ENCODE results near the gene TRAF2.
"Not testable (repeated sequence)": the region's sequence is repeated elsewhere in the genome, so short reads cannot be mapped to it uniquely, and the experiment has no call there.

TRAF2 gene

GRCh38 chr9:136880651-136881050 lies 5.7 kb upstream of the TRAF2 start:
- no peaks in the 10 kb centered on the region for H3K36me3 ChIP-seq (ENCODE audit: insufficient read depth, low read length)
- no peak overlapping the region for H3K27ac ChIP-seq (ENCODE audit: low read depth, low read length)
- H3K4me3 ChIP-seq (ENCODE audit: low read length) = no peak overlapping the region
- no peaks in the 10 kb centered on the region for H3K27me3 ChIP-seq (ENCODE audit: insufficient read depth, low read length)
- no peak overlapping the region for H3K9ac ChIP-seq (ENCODE audit: low read depth, low read length)
- 85% methylated on average over 11 of the region's 11 CpGs for WGBS
- H3K4me1 ChIP-seq (ENCODE audit: insufficient read depth, low read length) = no peaks in the 10 kb centered on the region
- no peaks in the 10 kb centered on the region for H3K9me3 ChIP-seq (ENCODE audit: insufficient read depth, low read depth, low read length)

- no peaks in the 10 kb centered on the region for H3K27me3 ChIP-seq (ENCODE audit: insufficient read depth, low read length)
- no peaks in the 10 kb centered on the region for H3K4me1 ChIP-seq (ENCODE audit: insufficient read depth, low read length)
- H3K36me3 ChIP-seq (ENCODE audit: insufficient read depth, low read length) = no peaks in the 10 kb centered on the region
- no peak overlapping the region for H3K27ac ChIP-seq (ENCODE audit: low read depth, low read length)
- H3K4me3 ChIP-seq (ENCODE audit: low read length) = no peak overlapping the region
- 34% methylated on average over 9 of the region's 9 CpGs for WGBS
- H3K9ac ChIP-seq (ENCODE audit: low read depth, low read length) = no peak overlapping the region
- H3K9me3 ChIP-seq (ENCODE audit: insufficient read depth, low read depth, low read length) = no peaks in the 10 kb centered on the region
Measured at GRCh38 chr9:136881691-136882108, 4.6 kb upstream of the TRAF2 start.

- H3K9me3 ChIP-seq (ENCODE audit: insufficient read depth, low read depth, low read length) = no peaks in the 10 kb centered on the region
- no peaks in the 10 kb centered on the region for H3K27me3 ChIP-seq (ENCODE audit: insufficient read depth, low read length)
- H3K27ac ChIP-seq (ENCODE audit: low read depth, low read length) = no peak overlapping the region
- H3K4me3 ChIP-seq (ENCODE audit: low read length) = no peak overlapping the region
- 63% methylated on average over 19 of the region's 19 CpGs for WGBS
- H3K36me3 ChIP-seq (ENCODE audit: insufficient read depth, low read length) = no peaks in the 10 kb centered on the region
- H3K9ac ChIP-seq (ENCODE audit: low read depth, low read length) = no peak overlapping the region
- peaks cover 3% of the 10 kb centered on the region; the same call in 1 of the 2 replicates for H3K4me1 ChIP-seq (ENCODE audit: insufficient read depth, low read length)
Measured at GRCh38 chr9:136882109-136882946, 4.0 kb upstream of the TRAF2 start.

- H3K9ac ChIP-seq (ENCODE audit: low read depth, low read length); H3K27ac ChIP-seq (ENCODE audit: low read depth, low read length); H3K9me3 ChIP-seq (ENCODE audit: insufficient read depth, low read depth, low read length); H3K27me3 ChIP-seq (ENCODE audit: insufficient read depth, low read length); H3K4me1 ChIP-seq (ENCODE audit: insufficient read depth, low read length); H3K36me3 ChIP-seq (ENCODE audit: insufficient read depth, low read length); H3K4me3 ChIP-seq (ENCODE audit: low read length): not testable (repeated sequence)
- 91% methylated on average over 9 of the region's 9 CpGs for WGBS
Measured at GRCh38 chr9:136882947-136883283, 3.4 kb upstream of the TRAF2 start.

GRCh38 chr9:136883670-136884069 lies 2.6 kb upstream of the TRAF2 start:
- H3K36me3 ChIP-seq (ENCODE audit: insufficient read depth, low read length); H3K9me3 ChIP-seq (ENCODE audit: insufficient read depth, low read depth, low read length); H3K9ac ChIP-seq (ENCODE audit: low read depth, low read length); H3K4me3 ChIP-seq (ENCODE audit: low read length); H3K27ac ChIP-seq (ENCODE audit: low read depth, low read length); H3K4me1 ChIP-seq (ENCODE audit: insufficient read depth, low read length); H3K27me3 ChIP-seq (ENCODE audit: insufficient read depth, low read length): not testable (repeated sequence)
- WGBS = 95% methylated on average over 10 of the region's 10 CpGs

- no peaks in the 10 kb centered on the region for H3K9me3 ChIP-seq (ENCODE audit: insufficient read depth, low read depth, low read length)
- 4% methylated on average over 76 of the region's 76 CpGs for WGBS
- H3K27me3 ChIP-seq (ENCODE audit: insufficient read depth, low read length) = no peaks in the 10 kb centered on the region
- peaks cover 14% of the 10 kb centered on the region for H3K36me3 ChIP-seq (ENCODE audit: insufficient read depth, low read length)
- peak overlapping the region; percentile 49 for H3K27ac ChIP-seq (ENCODE audit: low read depth, low read length)
- H3K4me1 ChIP-seq (ENCODE audit: insufficient read depth, low read length) = peaks cover 7% of the 10 kb centered on the region; the same call in 1 of the 2 replicates
- peak overlapping the region; percentile 89 for H3K9ac ChIP-seq (ENCODE audit: low read depth, low read length)
- peak overlapping the region; percentile 89 for H3K4me3 ChIP-seq (ENCODE audit: low read length)
Measured at GRCh38 chr9:136886610-136887597, 588 bp downstream of the TRAF2 start.

- WGBS = 96% methylated on average over 8 of the region's 8 CpGs
Measured at GRCh38 chr9:136888454-136888853, 2.1 kb downstream of the TRAF2 start.

GRCh38 chr9:136889858-136890257 lies 3.5 kb downstream of the TRAF2 start:
- Histone ChIP-seq H3K27ac (ENCODE audit: low read depth, low read length) (no peak overlapping the region), H3K4me1 (ENCODE audit: insufficient read depth, low read length) (peaks cover 7% of the 10 kb centered on the region; the same call in 1 of the 2 replicates), H3K27me3 (ENCODE audit: insufficient read depth, low read length) (no peaks in the 10 kb centered on the region), H3K36me3 (ENCODE audit: insufficient read depth, low read length) (peaks cover 20% of the 10 kb centered on the region), H3K4me3 (ENCODE audit: low read length) (no peak overlapping the region), H3K9me3 (ENCODE audit: insufficient read depth, low read depth, low read length) (no peaks in the 10 kb centered on the region), H3K9ac (ENCODE audit: low read depth, low read length) (no peak overlapping the region)
- 95% methylated on average over 42 of the region's 42 CpGs for WGBS

More at GRCh38 chr9:136888454-136888853, 2.1 kb downstream of the TRAF2 start:
- Histone ChIP-seq H3K27me3 (ENCODE audit: insufficient read depth, low read length) (no peaks in the 10 kb centered on the region), H3K27ac (ENCODE audit: low read depth, low read length) (no peak overlapping the region), H3K36me3 (ENCODE audit: insufficient read depth, low read length) (peaks cover 20% of the 10 kb centered on the region), H3K9me3 (ENCODE audit: insufficient read depth, low read depth, low read length) (no peaks in the 10 kb centered on the region), H3K9ac (ENCODE audit: low read depth, low read length) (no peak overlapping the region), H3K4me1 (ENCODE audit: insufficient read depth, low read length) (peaks cover 7% of the 10 kb centered on the region; the same call in 1 of the 2 replicates), H3K4me3 (ENCODE audit: low read length) (no peak overlapping the region)

- no peak overlapping the region for H3K9ac ChIP-seq (ENCODE audit: low read depth, low read length)
- H3K27ac ChIP-seq (ENCODE audit: low read depth, low read length) = no peak overlapping the region
- no peaks in the 10 kb centered on the region for H3K27me3 ChIP-seq (ENCODE audit: insufficient read depth, low read length)
- peaks cover 7% of the 10 kb centered on the region; the same call in 1 of the 2 replicates for H3K4me1 ChIP-seq (ENCODE audit: insufficient read depth, low read length)
- 94% methylated on average over 13 of the region's 13 CpGs for WGBS
- H3K36me3 ChIP-seq (ENCODE audit: insufficient read depth, low read length) = peaks cover 20% of the 10 kb centered on the region
- no peaks in the 10 kb centered on the region for H3K9me3 ChIP-seq (ENCODE audit: insufficient read depth, low read depth, low read length)
- no peak overlapping the region for H3K4me3 ChIP-seq (ENCODE audit: low read length)
Measured at GRCh38 chr9:136890661-136891060, 4.3 kb downstream of the TRAF2 start.

- H3K36me3 ChIP-seq (ENCODE audit: insufficient read depth, low read length) = peaks cover 39% of the 10 kb centered on the region
- H3K9ac ChIP-seq (ENCODE audit: low read depth, low read length) = no peak overlapping the region; the same call in 1 of the 2 replicates
- no peaks in the 10 kb centered on the region for H3K27me3 ChIP-seq (ENCODE audit: insufficient read depth, low read length)
- H3K27ac ChIP-seq (ENCODE audit: low read depth, low read length) = no peak overlapping the region
- H3K4me3 ChIP-seq (ENCODE audit: low read length) = no peak overlapping the region
- no peaks in the 10 kb centered on the region for H3K9me3 ChIP-seq (ENCODE audit: insufficient read depth, low read depth, low read length)
- WGBS = 86% methylated on average over 11 of the region's 11 CpGs
- H3K4me1 ChIP-seq (ENCODE audit: insufficient read depth, low read length) = no peaks in the 10 kb centered on the region
Measured at GRCh38 chr9:136896027-136896426, 9.7 kb downstream of the TRAF2 start.
